Thoracic aorta (tissue), 2 donors: ENCODE measurements around the gene STXBP6. TPM values are rescaled to one million over a fixed set of nuclear protein-coding genes. Genes with fewer than 3 reads are reported as not detected.

Experiments
- ATAC-seq: fragments of 150-250 bp; one replicate; pipeline ENCODE4 v1.8.0; 2017; ENCODE audit warnings: low read depth; ENCODE audit not compliant: insufficient number of reproducible peaks, low FRiP score
- DNase-seq: peaks from one replicate; pipeline ENCODE4 v3.0.0-alpha.2; 2020; ENCODE audit warnings: low spot score
- H3K27ac ChIP-seq, 2 donors: fragments of 200-600 bp; sonication (generic); 1 replicate in 1 of 2; 2 replicates in 1 of 2; pipeline ENCODE4 v1.5.1; 2016; ENCODE audit warnings: mild to moderate bottlenecking in 2 of 2, moderate library complexity in 2 of 2
- H3K27me3 ChIP-seq: fragments of 200-600 bp; sonication (generic); replicated peaks from 2 replicates; pipeline ENCODE4 v1.6.0; 2016; ENCODE audit warnings: mild to moderate bottlenecking; ENCODE audit not compliant: insufficient read depth
- H3K36me3 ChIP-seq: fragments of 200-600 bp; sonication (generic); one replicate; pipeline ENCODE4 v1.5.1; 2016
- H3K4me1 ChIP-seq, 2 donors: fragments of 200-600 bp; sonication (generic); 1 replicate in 1 of 2; 2 replicates in 1 of 2; pipeline versions ENCODE4 v1.5.1 to v1.6.0; 2016; ENCODE audit warnings: low read depth in 2 of 2, mild to moderate bottlenecking in 1 of 2; ENCODE audit not compliant: control insufficient read depth in 1 of 2
- H3K4me3 ChIP-seq: fragments of 200-600 bp; sonication (generic); 2 replicates; pipeline ENCODE4 v1.5.1; 2016; ENCODE audit warnings: mild to moderate bottlenecking
- H3K9me3 ChIP-seq: fragments of 200-600 bp; sonication (generic); 2 replicates; pipeline ENCODE4 v1.5.1; 2016
- total RNA-seq, 2 donors: library from RNA; depleted of rRNA; stranded (reverse); fragments of >200 nt; gene quantifications; one replicate each; pipeline versions ENCODE4 v1.1.0 to v1.2.3, GENCODE V29; 2016
- TF ChIP-seq, protein P1 (sequence below): fragments of 200-600 bp; sonication (generic); IDR thresholded peaks from one replicate; pipeline ENCODE4 v1.5.1; 2019; ENCODE audit warnings: antibody characterized with exemption

The STXBP6 gene
- total RNA-seq, 2 donors from 2014 or later: 3.1 to 4.4 TPM

DNA sequence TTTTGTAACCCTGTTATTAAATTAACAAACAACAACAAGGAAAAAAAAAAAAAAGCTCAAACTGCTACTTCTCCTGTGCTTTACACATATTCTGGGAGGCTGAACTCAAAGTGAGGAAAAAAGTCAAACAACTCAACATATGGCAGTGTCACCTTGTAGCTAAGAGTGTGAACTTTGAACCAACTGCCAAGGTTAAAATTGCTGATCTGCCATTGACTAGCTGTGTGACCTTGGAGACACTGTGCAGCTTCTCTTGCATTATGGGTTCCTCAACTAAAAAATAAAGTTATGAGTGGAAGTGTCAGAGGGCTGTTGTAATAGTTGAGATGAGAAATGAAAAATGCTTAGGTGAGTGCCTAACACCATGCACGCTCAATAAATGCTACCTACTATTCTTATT is 34.2 kb downstream of the STXBP6 start:
- no peaks in the 10 kb centered on the region for H3K4me1 ChIP-seq
- DNase-seq (no peak), ATAC-seq (no peak)
- H3K27ac ChIP-seq: no peak overlapping the region
- H3K9me3 ChIP-seq: no peaks in the 10 kb centered on the region
- no peaks in the 10 kb centered on the region for H3K36me3 ChIP-seq
- TF ChIP-seq, protein P1, sequence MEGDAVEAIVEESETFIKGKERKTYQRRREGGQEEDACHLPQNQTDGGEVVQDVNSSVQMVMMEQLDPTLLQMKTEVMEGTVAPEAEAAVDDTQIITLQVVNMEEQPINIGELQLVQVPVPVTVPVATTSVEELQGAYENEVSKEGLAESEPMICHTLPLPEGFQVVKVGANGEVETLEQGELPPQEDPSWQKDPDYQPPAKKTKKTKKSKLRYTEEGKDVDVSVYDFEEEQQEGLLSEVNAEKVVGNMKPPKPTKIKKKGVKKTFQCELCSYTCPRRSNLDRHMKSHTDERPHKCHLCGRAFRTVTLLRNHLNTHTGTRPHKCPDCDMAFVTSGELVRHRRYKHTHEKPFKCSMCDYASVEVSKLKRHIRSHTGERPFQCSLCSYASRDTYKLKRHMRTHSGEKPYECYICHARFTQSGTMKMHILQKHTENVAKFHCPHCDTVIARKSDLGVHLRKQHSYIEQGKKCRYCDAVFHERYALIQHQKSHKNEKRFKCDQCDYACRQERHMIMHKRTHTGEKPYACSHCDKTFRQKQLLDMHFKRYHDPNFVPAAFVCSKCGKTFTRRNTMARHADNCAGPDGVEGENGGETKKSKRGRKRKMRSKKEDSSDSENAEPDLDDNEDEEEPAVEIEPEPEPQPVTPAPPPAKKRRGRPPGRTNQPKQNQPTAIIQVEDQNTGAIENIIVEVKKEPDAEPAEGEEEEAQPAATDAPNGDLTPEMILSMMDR: no peak
- no peak overlapping the region for H3K4me3 ChIP-seq
- H3K27me3 ChIP-seq: no peaks in the 10 kb centered on the region

DNA sequence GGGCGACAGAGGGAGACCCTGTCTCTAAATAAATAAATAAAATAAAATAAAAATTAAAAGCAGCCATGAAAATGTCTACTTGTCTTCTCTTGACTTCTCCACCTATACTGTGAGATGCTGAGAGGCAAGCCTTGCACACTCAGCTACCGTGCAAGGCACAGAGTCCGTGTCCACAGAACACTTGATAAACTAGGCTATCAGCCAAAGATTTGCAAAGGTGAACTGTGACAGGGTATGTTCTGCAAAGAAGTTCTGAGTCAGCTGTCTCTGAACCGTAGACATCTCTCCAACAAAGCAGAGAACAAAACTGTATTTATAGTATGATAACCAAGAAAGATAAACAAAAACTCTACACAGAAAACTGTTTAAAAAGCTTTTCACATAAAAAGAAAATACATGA is 35.5 kb downstream of the STXBP6 start:
- DNase-seq (no peak), ATAC-seq (no peak)
- TF ChIP-seq, protein P1: no peak
- no peaks in the 10 kb centered on the region for H3K4me1 ChIP-seq
- no peaks in the 10 kb centered on the region for H3K9me3 ChIP-seq
- H3K27me3 ChIP-seq: no peaks in the 10 kb centered on the region
- no peak overlapping the region for H3K27ac ChIP-seq
- H3K36me3 ChIP-seq: no peaks in the 10 kb centered on the region
- no peak overlapping the region for H3K4me3 ChIP-seq

DNA sequence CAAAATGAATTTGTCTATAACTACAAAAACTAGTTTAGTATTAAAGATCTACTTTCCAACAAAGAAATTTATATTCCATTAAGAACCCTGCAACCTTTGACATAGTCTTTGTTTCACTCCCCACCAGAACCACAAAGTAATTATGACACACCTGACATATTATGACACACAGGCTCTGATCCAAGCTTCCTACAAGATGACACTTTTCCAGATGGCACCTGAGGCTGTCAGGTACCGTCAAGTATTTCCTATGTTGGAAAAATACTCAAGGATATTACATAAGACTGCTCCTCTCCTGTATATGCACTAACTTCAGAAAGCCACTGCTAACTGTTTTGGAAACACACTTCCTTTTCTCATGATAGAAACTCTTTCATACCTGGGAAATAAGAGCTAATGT is 38.9 kb downstream of the STXBP6 start:
- Histone ChIP-seq H3K27ac (no peak overlapping the region), H3K4me1 (no peaks in the 10 kb centered on the region), H3K36me3 (no peaks in the 10 kb centered on the region), H3K4me3 (no peak overlapping the region), H3K27me3 (no peaks in the 10 kb centered on the region), H3K9me3 (no peaks in the 10 kb centered on the region)
- TF ChIP-seq, protein P1: no peak
- DNase-seq (no peak), ATAC-seq (no peak)

DNA sequence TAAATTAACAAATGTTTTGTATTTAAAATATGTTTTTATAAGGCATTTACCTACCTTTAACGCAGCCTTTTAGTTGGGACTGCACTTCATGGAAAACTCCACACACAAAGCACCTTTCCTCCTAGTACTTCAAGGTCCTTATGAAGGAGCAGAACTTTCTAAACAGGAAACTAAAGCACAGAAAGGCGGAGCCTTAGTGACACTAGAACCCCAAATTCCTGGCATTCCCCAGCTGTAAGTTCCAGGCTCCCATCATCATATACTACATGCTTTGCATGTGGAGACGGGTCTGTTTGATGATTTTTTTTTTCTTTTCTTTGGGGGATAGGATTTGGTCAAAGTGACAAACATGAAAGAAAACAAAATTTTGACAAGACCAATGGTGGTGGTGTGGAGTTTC is 39.5 kb downstream of the STXBP6 start:
- ATAC-seq (no peak), DNase-seq (no peak)
- H3K36me3 ChIP-seq: no peaks in the 10 kb centered on the region
- H3K9me3 ChIP-seq: no peaks in the 10 kb centered on the region
- H3K4me1 ChIP-seq: no peaks in the 10 kb centered on the region
- TF ChIP-seq, protein P1: no peak
- H3K4me3 ChIP-seq: no peak overlapping the region
- H3K27ac ChIP-seq: no peak overlapping the region
- H3K27me3 ChIP-seq: no peaks in the 10 kb centered on the region

DNA sequence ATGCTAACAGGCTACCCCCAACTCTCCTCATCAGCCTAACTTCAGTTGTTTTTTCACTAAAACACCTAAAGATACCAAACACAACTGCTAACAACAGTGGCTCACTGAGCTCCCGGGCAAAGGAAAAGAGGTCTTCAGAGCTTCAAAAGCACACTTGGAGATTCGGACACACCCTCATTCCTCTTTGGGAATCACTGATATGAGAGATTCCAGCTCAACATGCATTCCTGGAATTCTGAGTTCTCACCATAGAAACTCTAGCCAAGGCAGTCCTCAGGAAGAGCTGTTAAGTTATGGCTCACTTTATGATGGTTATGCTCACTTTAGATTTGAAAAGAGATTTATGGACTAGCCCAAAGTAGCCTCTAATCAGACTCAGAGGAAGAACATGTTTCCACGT is 40.1 kb downstream of the STXBP6 start:
- DNase-seq (no peak), ATAC-seq (no peak)
- Histone ChIP-seq H3K4me1 (no peaks in the 10 kb centered on the region), H3K36me3 (no peaks in the 10 kb centered on the region), H3K27ac (no peak overlapping the region), H3K27me3 (no peaks in the 10 kb centered on the region), H3K9me3 (no peaks in the 10 kb centered on the region), H3K4me3 (no peak overlapping the region)
- TF ChIP-seq, protein P1: no peak
